GM12878 (cell line): ENCODE measurements around the gene SYCE1.

Source experiments
- ZBED1 ChIP-seq: IDR thresholded peaks from 2 replicates; pipeline ENCODE4 v1.6.1; 2016; ENCODE audit warnings: borderline replicate concordance
- ZBTB33 ChIP-seq: fragments of 450-650 bp; IDR thresholded peaks from 2 replicates; pipeline ENCODE4 v1.6.1; 2017; ENCODE audit warnings: mild to moderate bottlenecking

GRCh38 chr10:133515471-133515870 is 49.9 kb downstream of the SYCE1 start:
- TF ChIP-seq ZBTB33 (no peak), ZBED1 (no peak)
